GM21619 (cell line): ENCODE data around the gene TYK2.

Experiments used
- ATAC-seq: cut with Tn5 transposase; IDR thresholded peaks from one replicate; pipeline ENCODE4 v1.9.1; 2021; ENCODE audit not compliant: unreplicated experiment

The TYK2 gene

GRCh38 chr19:10316229-10317044 is 63.9 kb downstream of the TYK2 start:
- no peak for ATAC-seq

GRCh38 chr19:10315335-10316214 is 64.8 kb downstream of the TYK2 start, which contains the start of gene FDX2:
Gene FDX2, minus strand, starts transcription at chr19:10316015. Its CDS starts 19 bp downstream, at chr19:10315996.
- ATAC-seq, result no peak

GRCh38 chr19:10309423-10309822 is 70.9 kb downstream of the TYK2 start, which contains the start of gene ZGLP1:
Gene ZGLP1, minus strand, starts transcription at chr19:10309815.
- no peak for ATAC-seq

GRCh38 chr19:10306327-10306726 is 74.0 kb downstream of the TYK2 start:
- no peak for ATAC-seq

GRCh38 chr19:10305139-10305806 is 75.1 kb downstream of the TYK2 start:
- no peak for ATAC-seq
